ENCODE measurements around the gene STRA8.

Gene STRA8, protein sequence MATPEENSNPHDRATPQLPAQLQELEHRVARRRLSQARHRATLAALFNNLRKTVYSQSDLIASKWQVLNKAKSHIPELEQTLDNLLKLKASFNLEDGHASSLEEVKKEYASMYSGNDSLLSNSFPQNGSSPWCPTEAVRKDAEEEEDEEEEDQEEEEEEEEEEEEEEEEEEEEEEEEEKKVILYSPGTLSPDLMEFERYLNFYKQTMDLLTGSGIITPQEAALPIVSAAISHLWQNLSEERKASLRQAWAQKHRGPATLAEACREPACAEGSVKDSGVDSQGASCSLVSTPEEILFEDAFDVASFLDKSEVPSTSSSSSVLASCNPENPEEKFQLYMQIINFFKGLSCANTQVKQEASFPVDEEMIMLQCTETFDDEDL

DNA sequence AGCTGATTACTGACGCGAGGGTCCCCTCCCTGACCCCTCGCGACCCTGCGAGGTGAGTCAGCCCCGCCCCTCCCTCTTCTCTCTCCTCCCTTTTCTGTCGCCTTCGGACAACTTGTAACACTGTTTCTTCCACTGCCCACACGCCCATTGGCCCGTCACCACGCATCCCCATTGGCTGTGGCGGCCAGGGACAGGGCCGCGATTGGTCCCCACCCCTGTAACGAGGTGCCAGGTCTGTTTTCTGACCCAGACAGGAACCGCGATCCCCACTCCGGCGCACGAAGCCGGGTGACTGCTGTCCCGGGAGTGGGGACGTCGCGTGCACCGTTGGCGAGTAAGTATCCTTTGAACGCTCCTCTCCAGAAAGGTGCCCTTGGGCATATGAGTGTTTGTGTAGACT, at the start of gene STRA8:
TSS of gene STRA8 (plus strand) at position 269 of the 400 bp plus-strand sequence. CDS start 6,687 bp downstream, outside the sequence.
- Histone ChIP-seq H3K9me3 (ENCODE audit: severe bottlenecking) (no peaks in the 10 kb centered on the region), H3K27ac (ENCODE audit: poor library complexity, severe bottlenecking) (no peak within 1 kb of the TSS), H3K4me1 (ENCODE audit: insufficient read depth, poor library complexity, severe bottlenecking) (no peaks in the 10 kb centered on the region), H3K27me3 (ENCODE audit: insufficient read depth, poor library complexity, severe bottlenecking) (no peaks in the 10 kb centered on the region), H3K36me3 (ENCODE audit: low read depth) (no peaks in the 10 kb centered on the region), H3K4me3 (ENCODE audit: severe bottlenecking) (no peak within 1 kb of the TSS)
- ATAC-seq (ENCODE audit: low read depth) = no peak
- no peak for DNase-seq (ENCODE audit: low spot score)
- TF ChIP-seq, protein P1, sequence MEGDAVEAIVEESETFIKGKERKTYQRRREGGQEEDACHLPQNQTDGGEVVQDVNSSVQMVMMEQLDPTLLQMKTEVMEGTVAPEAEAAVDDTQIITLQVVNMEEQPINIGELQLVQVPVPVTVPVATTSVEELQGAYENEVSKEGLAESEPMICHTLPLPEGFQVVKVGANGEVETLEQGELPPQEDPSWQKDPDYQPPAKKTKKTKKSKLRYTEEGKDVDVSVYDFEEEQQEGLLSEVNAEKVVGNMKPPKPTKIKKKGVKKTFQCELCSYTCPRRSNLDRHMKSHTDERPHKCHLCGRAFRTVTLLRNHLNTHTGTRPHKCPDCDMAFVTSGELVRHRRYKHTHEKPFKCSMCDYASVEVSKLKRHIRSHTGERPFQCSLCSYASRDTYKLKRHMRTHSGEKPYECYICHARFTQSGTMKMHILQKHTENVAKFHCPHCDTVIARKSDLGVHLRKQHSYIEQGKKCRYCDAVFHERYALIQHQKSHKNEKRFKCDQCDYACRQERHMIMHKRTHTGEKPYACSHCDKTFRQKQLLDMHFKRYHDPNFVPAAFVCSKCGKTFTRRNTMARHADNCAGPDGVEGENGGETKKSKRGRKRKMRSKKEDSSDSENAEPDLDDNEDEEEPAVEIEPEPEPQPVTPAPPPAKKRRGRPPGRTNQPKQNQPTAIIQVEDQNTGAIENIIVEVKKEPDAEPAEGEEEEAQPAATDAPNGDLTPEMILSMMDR (IDR thresholded peaks at IDR 0.05; ENCODE audit: poor library complexity, severe bottlenecking) = no peak

DNA sequence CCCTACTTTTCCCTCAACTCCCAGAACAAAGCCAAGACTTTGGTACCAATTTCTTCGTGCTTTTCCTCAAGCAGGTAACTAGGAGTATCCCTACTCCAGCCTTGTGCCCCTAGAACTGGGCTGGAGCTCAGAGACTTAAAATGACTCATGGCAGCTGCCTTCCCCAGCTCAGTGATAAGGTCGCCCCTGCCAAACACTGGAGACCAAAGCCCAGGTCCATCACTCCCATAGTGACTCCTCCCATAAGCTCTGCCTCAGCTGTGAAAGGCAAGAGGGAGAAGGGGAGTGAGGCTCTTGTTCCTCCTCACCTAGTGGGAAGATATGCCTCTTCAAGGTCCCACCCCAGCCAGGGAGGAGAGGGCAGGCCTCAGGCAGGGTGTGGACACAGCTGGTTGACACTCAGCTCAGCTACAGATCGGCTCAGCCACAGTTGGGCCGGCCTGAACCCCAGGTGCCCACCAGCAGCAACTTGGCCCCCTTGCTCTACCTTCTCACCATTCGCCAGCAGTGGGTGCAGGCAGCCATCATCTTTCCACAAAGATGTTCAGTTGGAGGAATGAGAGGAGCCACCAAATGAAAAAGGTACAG, 49.3 kb upstream of the STRA8 start:
- Histone ChIP-seq H3K4me3 (ENCODE audit: severe bottlenecking) (no peak overlapping the region), H3K4me1 (ENCODE audit: insufficient read depth, poor library complexity, severe bottlenecking) (no peaks in the 10 kb centered on the region), H3K27ac (ENCODE audit: poor library complexity, severe bottlenecking) (no peak overlapping the region), H3K9me3 (ENCODE audit: severe bottlenecking) (peaks cover 19% of the 10 kb centered on the region), H3K27me3 (ENCODE audit: insufficient read depth, poor library complexity, severe bottlenecking) (no peaks in the 10 kb centered on the region), H3K36me3 (ENCODE audit: low read depth) (peaks cover 73% of the 10 kb centered on the region)
- TF ChIP-seq, protein P1 (IDR thresholded peaks at IDR 0.05; ENCODE audit: poor library complexity, severe bottlenecking) = no peak
- ATAC-seq (ENCODE audit: low read depth) (no peak), DNase-seq (ENCODE audit: low spot score) (no peak)

GRCh38 chr7:135185471-135186260, 48.0 kb upstream of the STRA8 start:
- ATAC-seq (ENCODE audit: low read depth) = no peak

DNA sequence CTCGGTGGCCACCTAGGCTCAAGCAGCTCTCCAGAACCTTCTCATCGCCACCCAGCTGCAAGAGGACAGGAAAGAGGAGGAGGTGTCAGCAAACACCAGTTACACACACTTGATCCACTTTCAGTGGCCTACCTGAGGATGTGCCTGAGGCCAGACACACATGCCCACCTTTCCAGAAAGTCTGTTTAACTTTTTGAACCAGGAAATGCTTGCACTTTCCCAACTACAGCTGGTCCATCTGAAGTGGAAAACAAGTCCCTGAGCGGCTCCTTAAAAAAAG, 47.4 kb upstream of the STRA8 start:
- Histone ChIP-seq H3K9me3 (ENCODE audit: severe bottlenecking) (peaks cover 9% of the 10 kb centered on the region), H3K36me3 (ENCODE audit: low read depth) (peaks cover 74% of the 10 kb centered on the region), H3K4me3 (ENCODE audit: severe bottlenecking) (no peak overlapping the region), H3K27ac (ENCODE audit: poor library complexity, severe bottlenecking) (no peak overlapping the region), H3K4me1 (ENCODE audit: insufficient read depth, poor library complexity, severe bottlenecking) (peaks cover 4% of the 10 kb centered on the region), H3K27me3 (ENCODE audit: insufficient read depth, poor library complexity, severe bottlenecking) (no peaks in the 10 kb centered on the region)
- TF ChIP-seq, protein P1 (IDR thresholded peaks at IDR 0.05; ENCODE audit: poor library complexity, severe bottlenecking) = no peak
- no peak for ATAC-seq (ENCODE audit: low read depth)
- DNase-seq (ENCODE audit: low spot score) = no peak

More at GRCh38 chr7:135185471-135186260, 48.0 kb upstream of the STRA8 start:
- DNase-seq (ENCODE audit: low spot score) = no peak
- TF ChIP-seq, protein P1 (IDR thresholded peaks at IDR 0.05; ENCODE audit: poor library complexity, severe bottlenecking) = no peak
- H3K9me3 ChIP-seq (ENCODE audit: severe bottlenecking) = peaks cover 11% of the 10 kb centered on the region
- peaks cover 74% of the 10 kb centered on the region for H3K36me3 ChIP-seq (ENCODE audit: low read depth)
- no peaks in the 10 kb centered on the region for H3K27me3 ChIP-seq (ENCODE audit: insufficient read depth, poor library complexity, severe bottlenecking)
- no peaks in the 10 kb centered on the region for H3K4me1 ChIP-seq (ENCODE audit: insufficient read depth, poor library complexity, severe bottlenecking)
- no peak overlapping the region for H3K27ac ChIP-seq (ENCODE audit: poor library complexity, severe bottlenecking)
- no peak overlapping the region for H3K4me3 ChIP-seq (ENCODE audit: severe bottlenecking)

Measured in RWPE2 (cell line).